Smooth muscle cell of the brain vasculature (primary cell): ENCODE data around the gene ZNF335.
"Not testable (repeated sequence)": the region's sequence is repeated elsewhere in the genome, so short reads cannot be mapped to it uniquely, and the experiment has no call there.

Source experiments
- DNase-seq: peaks from one replicate; pipeline ENCODE4 v3.0.0-alpha.2; 2012; ENCODE audit warnings: low read depth, low spot score

The ZNF335 gene

GRCh38 chr20:45970646-45971424 is 1.2 kb downstream of the ZNF335 start:
- DNase-seq = no peak

DNA sequence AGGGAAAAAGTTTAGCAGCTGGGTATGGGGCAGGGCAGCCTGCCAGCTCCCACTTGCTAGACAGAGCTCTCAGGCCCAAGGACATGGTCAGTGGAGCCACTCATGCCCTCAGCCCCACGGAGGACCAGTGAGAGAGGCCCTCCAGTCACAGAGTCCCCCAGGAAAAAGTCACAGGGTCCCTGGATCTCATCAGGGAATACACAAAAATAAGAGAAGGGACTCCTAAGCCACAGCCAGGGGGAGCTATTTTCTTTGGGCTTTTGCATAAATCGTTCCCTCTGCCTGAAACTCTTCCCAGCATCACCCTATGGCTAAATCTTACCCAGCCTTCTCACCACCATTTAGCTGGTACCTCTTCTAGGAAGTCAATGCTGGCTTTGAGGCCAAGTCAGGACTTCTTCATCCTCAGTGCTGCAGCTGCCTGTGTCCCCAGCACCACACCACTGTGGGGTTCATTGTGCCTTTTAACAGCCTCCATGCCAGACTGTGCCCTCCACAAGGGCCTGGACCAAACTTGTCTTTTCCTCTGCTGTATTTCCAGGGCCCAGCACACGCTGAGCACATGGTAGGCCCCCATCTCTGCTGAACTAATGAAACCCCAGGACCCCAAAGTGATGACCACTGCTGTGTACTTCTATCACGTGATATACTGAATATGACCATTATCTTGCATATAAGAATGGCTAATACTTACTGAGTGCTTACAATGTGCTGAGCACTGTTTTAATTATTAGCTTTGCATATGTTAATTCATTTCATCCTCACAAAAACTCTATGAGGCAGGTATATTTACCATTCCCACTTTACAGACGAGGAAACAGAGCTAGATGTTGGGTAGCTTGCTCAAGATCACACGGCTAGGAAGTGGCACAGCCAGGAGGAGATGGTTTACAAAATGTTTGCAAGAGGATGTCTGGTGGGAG is 2.0 kb downstream of the ZNF335 start:
- no peak for DNase-seq

DNA sequence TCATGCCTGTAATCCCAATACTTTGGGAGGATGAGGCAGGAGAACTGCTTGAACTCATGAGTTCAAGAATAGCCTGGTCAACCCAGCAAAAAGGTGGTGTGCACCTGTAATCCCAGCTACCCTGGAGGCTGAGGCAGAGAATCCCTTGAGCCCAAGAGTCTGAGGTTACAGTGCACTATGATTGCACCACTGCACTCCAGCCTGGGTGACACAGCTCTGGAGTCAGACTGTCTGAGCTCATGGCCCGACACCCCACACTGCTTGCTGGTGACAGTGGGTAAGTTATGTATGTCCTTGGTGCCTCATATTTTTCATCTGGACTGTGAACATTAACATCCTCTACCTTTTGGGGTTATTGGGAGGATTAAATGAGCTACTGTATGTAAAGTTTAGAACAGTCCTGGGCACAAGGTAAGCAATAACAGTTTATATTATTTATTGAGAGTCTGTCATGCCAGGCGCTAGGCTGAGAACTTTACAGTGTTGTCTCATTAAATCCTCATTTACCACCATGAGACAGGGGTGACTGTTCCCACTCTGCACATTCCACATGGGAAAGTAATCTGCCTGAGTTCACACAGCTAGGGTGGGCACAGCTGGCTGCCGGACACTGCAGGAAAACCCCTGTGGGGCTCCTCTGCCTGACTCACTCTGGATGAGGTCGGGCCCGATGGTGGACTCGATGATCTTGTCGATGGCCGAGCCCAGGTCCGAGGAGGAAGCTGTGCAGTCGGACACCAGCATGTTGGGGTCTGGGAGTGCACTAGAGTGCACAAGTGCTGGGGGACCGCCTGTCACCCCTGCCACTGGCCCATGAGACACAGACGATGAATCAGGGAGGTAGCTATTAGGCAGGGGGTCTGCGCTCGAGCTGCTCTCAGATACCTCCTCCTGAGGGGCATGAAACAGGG is 2.9 kb downstream of the ZNF335 start:
- DNase-seq = peak; percentile 52

DNA sequence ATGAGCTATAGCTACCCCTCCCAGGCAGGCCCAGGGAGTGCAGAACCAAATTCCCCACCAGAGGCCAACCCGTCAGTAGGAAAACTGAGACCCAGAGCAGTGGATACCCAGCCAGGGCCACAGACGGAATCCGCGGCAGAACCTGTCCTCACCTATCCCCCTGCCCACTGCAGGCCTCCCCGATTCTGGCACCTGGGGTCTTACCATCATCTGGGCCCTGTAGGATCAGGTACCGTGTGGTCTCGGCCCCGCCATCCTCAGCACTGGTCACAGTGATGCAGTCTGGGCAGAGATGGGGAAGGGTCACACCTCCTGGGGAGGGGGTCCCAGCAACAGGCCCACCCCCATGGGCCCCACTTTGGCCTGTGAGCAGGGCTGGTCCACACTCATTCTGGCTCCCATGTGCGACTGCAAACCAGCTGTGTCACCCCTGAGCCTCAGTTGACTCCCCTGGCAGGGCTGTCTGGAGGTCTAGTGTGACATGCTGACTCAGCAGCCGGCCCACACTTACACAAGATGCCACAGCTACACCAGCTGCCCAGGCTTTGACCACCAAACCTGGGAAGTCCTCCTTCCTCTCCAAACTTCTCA is 3.8 kb downstream of the ZNF335 start:
- no peak for DNase-seq

DNA sequence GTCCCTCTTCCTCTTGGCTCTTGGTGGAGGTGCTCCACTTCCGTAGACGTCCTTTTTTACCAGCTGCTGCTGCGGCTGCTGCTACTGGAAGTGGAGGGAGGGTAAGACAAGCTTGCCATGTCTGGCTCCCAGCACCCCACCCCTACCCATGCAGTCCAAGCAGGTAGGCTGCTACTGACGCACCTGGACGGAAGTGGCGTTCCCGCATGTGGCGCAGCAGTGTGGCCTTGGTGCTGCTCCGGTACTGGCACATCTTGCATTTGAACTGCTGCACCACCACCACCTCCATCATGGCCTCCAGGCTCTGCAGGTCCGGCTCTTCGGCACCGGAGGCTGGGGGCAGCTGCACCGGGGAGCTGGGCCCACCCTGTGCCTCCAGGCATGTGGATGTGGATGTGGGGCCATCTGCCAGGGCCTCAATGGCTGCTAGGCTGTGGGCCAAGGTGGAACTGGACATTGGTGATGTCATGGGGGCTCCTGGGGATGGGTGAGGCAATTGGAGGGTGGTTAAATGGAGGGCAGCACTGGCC is 4.4 kb downstream of the ZNF335 start:
- no peak for DNase-seq

DNA sequence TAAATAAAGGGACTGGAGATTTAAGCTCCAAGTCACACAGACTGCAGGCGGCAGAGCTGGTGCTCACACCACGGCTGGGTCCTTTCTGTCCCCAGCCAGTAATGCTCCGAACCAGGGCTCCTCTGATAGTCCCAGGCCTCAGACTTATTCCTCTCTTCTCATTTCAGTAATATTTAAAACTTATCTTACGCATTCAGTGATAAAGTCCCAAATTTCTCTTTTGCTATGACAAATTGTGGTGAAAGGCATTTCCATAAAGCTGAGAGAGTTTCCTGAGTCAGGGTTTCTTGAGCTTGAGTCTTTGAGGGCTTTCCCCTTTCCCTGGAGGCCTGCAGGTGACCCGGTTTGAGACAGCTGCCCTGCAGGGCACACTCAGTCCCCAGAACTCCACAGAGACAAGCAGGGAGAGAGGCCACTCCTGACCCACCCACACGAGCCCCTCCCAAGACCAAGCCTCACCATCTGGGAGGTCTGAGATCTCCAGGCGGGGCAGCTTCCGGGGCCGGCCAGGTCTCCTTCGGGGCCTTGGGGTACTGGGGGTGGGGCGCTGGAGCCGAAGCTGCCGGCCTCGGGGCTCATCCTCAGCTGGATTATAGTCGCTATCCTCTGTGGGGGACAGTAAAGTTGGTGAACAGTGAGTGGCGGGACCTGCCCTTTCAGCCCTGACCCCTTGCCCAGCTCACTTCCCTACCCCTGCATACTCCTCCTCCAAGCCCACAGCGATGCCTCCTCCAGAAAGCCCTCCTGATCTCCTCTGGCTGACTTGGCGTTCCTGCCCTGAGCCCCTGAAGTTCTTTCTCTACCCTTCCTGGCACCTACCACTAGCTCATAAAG is 6.6 kb downstream of the ZNF335 start:
- no peak for DNase-seq

GRCh38 chr20:45964006-45964400 is 8.0 kb downstream of the ZNF335 start:
- DNase-seq = no peak

DNA sequence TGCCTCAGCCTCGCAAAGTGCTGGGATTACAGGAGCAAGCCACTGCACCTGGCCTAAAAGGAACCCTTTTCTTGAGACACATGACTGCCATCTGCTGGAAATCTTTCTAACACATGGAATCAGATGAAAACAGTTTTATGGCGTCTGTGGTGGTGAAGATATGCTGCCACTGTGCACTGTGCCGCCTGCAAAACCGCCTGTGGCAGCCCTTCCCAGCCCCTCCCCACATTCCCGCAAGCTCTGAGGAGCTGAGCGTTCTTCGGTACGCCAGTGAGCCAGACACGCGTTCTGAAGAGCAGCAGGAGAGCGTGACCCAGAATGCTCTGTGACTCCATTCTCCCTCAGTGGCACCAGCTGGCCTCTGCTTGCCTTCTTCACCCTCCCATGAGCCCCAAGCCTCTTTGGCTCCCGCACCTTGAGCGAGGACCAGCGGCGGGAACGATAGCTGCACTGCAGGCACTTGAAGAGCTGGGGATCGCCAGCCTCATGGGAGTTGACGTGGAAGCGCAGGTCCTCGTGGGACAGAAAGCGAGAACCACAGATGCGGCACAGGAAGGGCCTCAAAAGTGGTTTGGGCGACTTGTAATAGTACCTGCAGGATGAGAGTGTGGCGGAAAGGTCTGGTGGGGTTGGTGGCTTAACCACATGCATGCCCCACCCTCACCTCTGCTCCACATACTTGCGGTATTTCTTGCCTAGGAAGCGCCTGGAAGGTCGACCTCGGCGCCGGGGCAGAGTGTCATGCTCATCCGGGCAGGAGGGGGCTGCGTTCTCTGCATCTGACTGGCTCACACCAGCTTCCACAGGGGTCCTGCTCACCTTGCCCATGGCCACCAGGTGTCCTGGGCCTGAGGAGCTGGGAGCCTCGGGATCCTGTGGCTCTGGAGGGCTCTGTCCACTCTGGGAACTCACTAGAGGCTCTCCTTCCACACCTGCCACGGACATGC is 8.7 kb downstream of the ZNF335 start:
- no peak for DNase-seq

- no peak for DNase-seq
Observed at GRCh38 chr20:45962031-45962755, 9.8 kb downstream of the ZNF335 start.

GRCh38 chr20:45959956-45960630 is 11.9 kb downstream of the ZNF335 start:
- no peak for DNase-seq

GRCh38 chr20:45959126-45959525 is 12.9 kb downstream of the ZNF335 start:
- DNase-seq = no peak

- no peak for DNase-seq
Observed at GRCh38 chr20:45958593-45958992, 13.4 kb downstream of the ZNF335 start.

- no peak for DNase-seq
Observed at GRCh38 chr20:45957021-45957941, 14.7 kb downstream of the ZNF335 start.

DNA sequence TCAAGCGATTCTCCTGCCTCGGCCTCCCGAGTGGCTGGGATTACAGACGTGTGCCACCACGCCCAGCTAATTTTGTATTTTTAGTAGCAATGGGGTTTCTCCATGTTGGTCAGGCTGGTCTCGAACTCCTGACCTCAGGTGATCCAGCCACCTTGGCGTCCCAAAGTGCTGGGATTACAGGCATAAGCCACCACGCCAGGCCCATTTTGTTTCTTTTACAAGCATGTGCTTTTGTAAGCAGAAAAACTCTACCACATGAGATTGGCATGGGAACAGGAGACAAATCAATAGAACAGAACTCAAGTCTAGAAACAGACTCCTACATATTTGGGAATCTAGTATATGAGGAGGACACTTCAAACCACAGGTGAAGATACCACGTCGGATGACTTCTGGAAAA is 15.7 kb downstream of the ZNF335 start:
- DNase-seq = not testable (repeated sequence)

GRCh38 chr20:45953672-45954071 is 18.3 kb downstream of the ZNF335 start:
- no peak for DNase-seq

DNA sequence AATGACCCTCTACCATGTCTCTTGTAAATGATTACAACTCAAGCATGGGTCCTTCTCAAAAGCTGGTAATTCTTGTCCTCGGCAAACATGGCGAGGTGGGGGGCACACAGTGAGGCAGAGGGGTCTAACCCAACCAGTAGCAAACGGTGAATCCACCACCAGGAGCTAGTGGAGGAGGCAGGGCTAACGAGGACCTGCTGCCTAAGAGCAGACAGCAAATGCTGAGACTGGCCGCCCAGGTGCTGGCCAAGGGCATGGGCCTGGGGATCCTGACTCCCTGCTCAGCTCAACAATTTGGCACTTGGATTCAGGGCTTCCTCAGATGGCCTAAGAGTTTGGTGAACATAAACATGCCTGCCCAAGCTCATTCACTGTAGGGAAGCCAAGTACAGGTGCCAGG is 19.1 kb downstream of the ZNF335 start:
- DNase-seq = no peak
